ENCODE measurements around the gene SLC9B1. TPM values are rescaled to one million over a fixed set of nuclear protein-coding genes. Genes with fewer than 3 reads are reported as not detected.

SLC9B1 gene, protein sequence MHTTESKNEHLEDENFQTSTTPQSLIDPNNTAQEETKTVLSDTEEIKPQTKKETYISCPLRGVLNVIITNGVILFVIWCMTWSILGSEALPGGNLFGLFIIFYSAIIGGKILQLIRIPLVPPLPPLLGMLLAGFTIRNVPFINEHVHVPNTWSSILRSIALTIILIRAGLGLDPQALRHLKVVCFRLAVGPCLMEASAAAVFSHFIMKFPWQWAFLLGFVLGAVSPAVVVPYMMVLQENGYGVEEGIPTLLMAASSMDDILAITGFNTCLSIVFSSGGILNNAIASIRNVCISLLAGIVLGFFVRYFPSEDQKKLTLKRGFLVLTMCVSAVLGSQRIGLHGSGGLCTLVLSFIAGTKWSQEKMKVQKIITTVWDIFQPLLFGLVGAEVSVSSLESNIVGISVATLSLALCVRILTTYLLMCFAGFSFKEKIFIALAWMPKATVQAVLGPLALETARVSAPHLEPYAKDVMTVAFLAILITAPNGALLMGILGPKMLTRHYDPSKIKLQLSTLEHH
- total RNA-seq (2021; fragmentation: NEBNext Ultra II Directional; extraction: Animal tissue kit (Norgen Biotek cat#: 25700)) (0.19 TPM in 1 of 2 replicates, not detected in the other), polyA plus RNA-seq (2011; rRNA removed) (0.08 and 0.25 TPM in 2 replicates), polyA minus RNA-seq (2011; rRNA and poly(A)+ RNA removed) (0.49 TPM in 1 of 2 replicates, not detected in the other)
- 0.65 TPM for polyA plus RNA-seq (2011; cell fraction: cytosol; rRNA removed)
- 0.20 TPM for polyA plus RNA-seq (2011; cell fraction: nucleus; rRNA removed)
- 0.12 to 0.37 TPM (median 0.31 TPM) in 4 replicates for polyA plus RNA-seq (2012, experiment 1 of 2)
- polyA plus RNA-seq (2012, experiment 2 of 2) = 0.16 TPM
- 0.63 TPM for polyA plus RNA-seq (2013, experiment 1 of 2)
- 0.63 TPM for polyA plus RNA-seq (2013, experiment 2 of 2)
- polyA minus RNA-seq (2011; cell fraction: cytosol; rRNA and poly(A)+ RNA removed) = not detected
- polyA minus RNA-seq (2011; cell fraction: nucleus; rRNA and poly(A)+ RNA removed) = 0.40 TPM
- long read RNA-seq, experiment 1 = 0 reads
- long read RNA-seq, experiment 2, partial matches to known transcripts = 0 of 1 reads
- long read RNA-seq, experiment 2, other reads (novel, unspliced or antisense) = 1 of 1 reads

DNA sequence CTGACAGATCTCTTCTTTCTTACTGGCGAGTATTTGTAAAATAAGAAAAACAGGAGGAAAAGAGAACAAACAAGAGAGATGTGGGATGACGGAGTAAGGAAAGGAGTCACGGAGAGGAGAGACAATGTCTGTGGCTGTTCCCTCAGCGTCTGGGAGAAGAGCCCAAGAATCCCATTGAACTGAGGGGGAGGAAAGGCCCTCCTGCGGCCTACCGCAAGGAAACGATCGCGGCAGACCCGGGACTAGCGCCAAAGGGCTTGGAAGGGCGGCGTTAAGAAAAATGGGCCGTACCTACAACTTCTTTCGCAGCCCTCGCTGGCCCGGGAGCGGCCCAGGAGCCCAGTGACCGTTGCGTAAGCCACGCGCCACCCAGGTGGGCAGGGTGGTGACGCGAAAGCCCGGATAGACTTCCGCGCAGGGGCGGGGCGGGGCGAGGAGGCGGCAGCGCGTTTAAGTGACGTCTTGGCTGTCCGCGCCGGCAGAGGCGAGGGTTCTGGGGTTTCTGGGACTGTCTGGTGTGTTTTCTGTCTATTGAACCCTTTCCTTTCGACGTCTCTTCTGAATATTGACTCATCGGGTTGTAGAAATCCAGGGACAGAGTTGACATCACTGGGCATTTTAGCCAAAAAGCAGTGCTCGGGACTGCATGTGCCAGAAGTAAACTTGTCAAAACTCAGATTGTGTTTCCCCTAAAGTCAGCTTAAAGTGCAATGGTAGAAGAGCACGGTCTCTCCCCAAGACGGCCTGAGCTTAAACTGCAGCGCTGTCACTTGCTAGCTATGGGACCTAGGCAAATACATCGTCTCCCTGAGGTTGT lies at the start of gene SLC9B1:
TSS of gene SLC9B1 (minus strand) at position 398 of the 817 bp plus-strand sequence. CDS start 27,994 bp downstream, outside the sequence.
- Histone ChIP-seq H4K91ac (replicated peaks; ENCODE audit: insufficient read length, low read length) (no peak within 1 kb of the TSS), H4K5ac (ENCODE audit: insufficient read length, low read depth, low read length) (peak within 1 kb of the TSS; percentile 13), H2BK15ac (ENCODE audit: low read length) (no peak within 1 kb of the TSS), H3K4ac (replicated peaks; ENCODE audit: insufficient read length, low read depth, low read length) (no peak within 1 kb of the TSS), H3K23ac (ENCODE audit: insufficient read length) (no peak within 1 kb of the TSS), H4K20me1 (replicated peaks in 1 of 2; ENCODE audit: control insufficient read depth in 1 of 2, insufficient read depth in 2 of 2, low read length in 2 of 2) (no peaks in the 10 kb centered on the region), H4K8ac (ENCODE audit: extremely low read depth, insufficient read depth, low read length) (peak within 1 kb of the TSS; percentile 94), H3K79me1 (ENCODE audit: low read depth, low read length) (no peaks in the 10 kb centered on the region), H2AFZ (ENCODE audit: low read length) (peak within 1 kb of the TSS; percentile 98), H3K27ac (ENCODE audit: low read depth, low read length) (peak within 1 kb of the TSS; percentile 89), H3K79me2 (ENCODE audit: control insufficient read depth in 1 of 2, insufficient read depth in 2 of 2, low read length in 2 of 2) (no peaks in the 10 kb centered on the region), H3K56ac (replicated peaks; ENCODE audit: insufficient read length, low read depth, low read length) (no peak within 1 kb of the TSS), H3K9me3 (ENCODE audit: insufficient read depth in 2 of 2, low read depth in 1 of 2, low read length in 1 of 2) (peaks cover 2 to 4% of the 10 kb centered on the region in 2 experiments; a peak in 1 of 4 replicates), H2BK120ac (replicated peaks; ENCODE audit: low read depth, low read length) (no peak within 1 kb of the TSS), H3K14ac (ENCODE audit: insufficient read length) (no peak within 1 kb of the TSS), H3K4me1 (replicated peaks in 1 of 4; ENCODE audit: control insufficient read depth in 3 of 4, insufficient read depth in 4 of 4, low read length in 3 of 4) (peaks cover 0 to 4% (median 0%) of the 10 kb centered on the region in 4 experiments; a peak in 1 of 7 replicates), H2BK5ac (ENCODE audit: low read depth, low read length) (peak within 1 kb of the TSS; percentile 69; the same call in 1 of the 2 replicates), H3K4me2 (ENCODE audit: insufficient read depth in 1 of 2, low read depth in 2 of 2, low read length in 2 of 2) (peak within 1 kb of the TSS; percentile 76 to 84), H3K23me2 (ENCODE audit: low read depth, low read length) (no peaks in the 10 kb centered on the region; the same call in 1 of the 2 replicates), H3K4me3 (ENCODE audit: extremely low read depth in 1 of 4, insufficient read depth in 2 of 4, low read depth in 3 of 4, low read length in 4 of 4) (peak within 1 kb of the TSS; percentile 60 to 72 (median 66)), H3K9ac (replicated peaks in 1 of 4; ENCODE audit: extremely low read depth in 1 of 4, low read depth in 3 of 4, low read length in 3 of 4) (peak within 1 kb of the TSS; percentile 58 to 96 (median 86)), H3K18ac (ENCODE audit: extremely low read depth, low read length) (peak within 1 kb of the TSS; percentile 25; the same call in 1 of the 2 replicates), H2BK20ac (ENCODE audit: low read length) (no peak within 1 kb of the TSS), H2BK12ac (ENCODE audit: low read depth, low read length) (peak within 1 kb of the TSS; percentile 33; the same call in 1 of the 2 replicates), H3K27me3 (replicated peaks in 1 of 4; ENCODE audit: control insufficient read depth in 3 of 4, extremely low read depth in 1 of 4, insufficient read depth in 3 of 4, low read length in 3 of 4) (no peaks in the 10 kb centered on the region), H3K36me3 (ENCODE audit: control insufficient read depth in 2 of 4, insufficient read depth in 4 of 4, low read length in 3 of 4) (no peaks in the 10 kb centered on the region), H2AK5ac (ENCODE audit: low read depth, low read length) (no peak within 1 kb of the TSS)
- WGBS, 2 experiments (ENCODE audit: extremely low coverage in 1 of 2, insufficient coverage in 1 of 2, insufficient read length in 1 of 2, insufficient replicate concordance in 2 of 2, low coverage in 1 of 2, low lambda C conversion rate in 2 of 2, missing lambda C conversion rate in 1 of 2) = 5% methylated on average over 46 of the region's 46 CpGs; no CpG with 5 or more reads in 1 of the 2 experiments
- ChIA-PET POLR2A (ENCODE audit: partially characterized antibody) (interaction anchor here (0.5 to 1.0 kb wide), 5 partner anchors 13 to 192 kb away, joined by 3 to 4 read pairs (median 3); partner anchors contain the start of gene UBE2D3), CTCF (ENCODE audit: partially characterized antibody) (interaction anchor here (0.5 to 1.3 kb wide), 5 partner anchors 12 to 71 kb away, joined by 3 to 4 read pairs (median 3); partner anchors contain the start of gene SLC9B2)
- FAIRE-seq = no peak
- DNase-seq (ENCODE audit: low read depth in 1 of 2, low spot score in 2 of 2) = peak; percentile 72 to 96
- TF ChIP-seq RAD21 (IDR thresholded peaks at IDR 0.05 in 1 of 2, conservative IDR thresholded peaks at IDR 0.05 in 1 of 2; ENCODE audit: low read depth in 2 of 2, low read length in 2 of 2) (peak in 1 of 2 experiments; percentile 3; a peak in 1 of 4 replicates), YY1 (IDR thresholded peaks at IDR 0.05; ENCODE audit: low read depth, low read length) (peak; percentile 7; the same call in 1 of the 2 replicates), POLR2A (IDR thresholded peaks at IDR 0.05; ENCODE audit: control extremely low read depth in 1 of 2, low read depth in 2 of 2, low read length in 2 of 2) (peak; percentile 81 to 96), SIRT6 (IDR thresholded peaks at IDR 0.05; ENCODE audit: low read length) (no peak), SP1 (IDR thresholded peaks at IDR 0.05; ENCODE audit: low read depth, low read length) (peak; percentile 68), JUND (IDR thresholded peaks at IDR 0.05; ENCODE audit: low read length) (peak; percentile 51; the same call in 1 of the 2 replicates), POLR2AphosphoS5 (IDR thresholded peaks at IDR 0.05; ENCODE audit: low read depth, low read length) (peak; percentile 87)

Data from H1 (cell line).